Measurements from ENCODE around the gene NXN. TPM values are rescaled to one million over a fixed set of nuclear protein-coding genes. Genes with fewer than 3 reads are reported as not detected.
A peak's percentile ranks its signal among the peaks of the same experiment; 100 is the strongest.

NXN gene
- total RNA-seq, 4 donors from 2014 or later: 11.3 to 51.6 (median 31.8) TPM

- 44 to 55% methylated on average over 34 of the region's 34 CpGs for WGBS, 2 donors
- H3K4me3 ChIP-seq (ENCODE audit: low read depth, poor library complexity, severe bottlenecking): no peak overlapping the region
- TF ChIP-seq CTCF (IDR thresholded peaks at IDR 0.05) (no peak), POLR2A (IDR thresholded peaks at IDR 0.05) (no peak)
- intact Hi-C loops (cut with DNase I; ENCODE audit: low total_unique reads): no loop called here
- no peak for DNase-seq (ENCODE audit: low spot score in 2 of 2)
Observed at GRCh38 chr17:903691-904481, 75.7 kb downstream of the NXN start.

GRCh38 chr17:902463-902862 lies 77.1 kb downstream of the NXN start:
- no peak for DNase-seq (ENCODE audit: low spot score in 2 of 2)
- no peak overlapping the region for H3K4me3 ChIP-seq (ENCODE audit: low read depth, poor library complexity, severe bottlenecking)
- 72 to 73% methylated on average over 8 of the region's 8 CpGs for WGBS, 2 donors
- no peak for TF ChIP-seq POLR2A (IDR thresholded peaks at IDR 0.05)
- no peak for TF ChIP-seq CTCF (IDR thresholded peaks at IDR 0.05)
- intact Hi-C loops (cut with DNase I; ENCODE audit: low total_unique reads): no loop called here

- intact Hi-C loops (cut with DNase I; ENCODE audit: low total_unique reads): no loop called here
- 84 to 85% methylated on average over 21 of the region's 21 CpGs for WGBS, 2 donors
- no peak for DNase-seq (ENCODE audit: low spot score in 2 of 2)
- H3K4me3 ChIP-seq (ENCODE audit: low read depth, poor library complexity, severe bottlenecking): no peak overlapping the region
- TF ChIP-seq CTCF (IDR thresholded peaks at IDR 0.05): no peak
- no peak for TF ChIP-seq POLR2A (IDR thresholded peaks at IDR 0.05)
Observed at GRCh38 chr17:901964-902363, 77.6 kb downstream of the NXN start.

GRCh38 chr17:901191-901950 lies 78.2 kb downstream of the NXN start:
- TF ChIP-seq CTCF (IDR thresholded peaks at IDR 0.05) (no peak), POLR2A (IDR thresholded peaks at IDR 0.05) (no peak)
- WGBS, 2 donors: 36 to 41% methylated on average over 18 of the region's 18 CpGs
- intact Hi-C loops (cut with DNase I; ENCODE audit: low total_unique reads): no loop called here
- H3K4me3 ChIP-seq (ENCODE audit: low read depth, poor library complexity, severe bottlenecking): no peak overlapping the region
- peak; percentile 85 to 92 for DNase-seq (ENCODE audit: low spot score in 2 of 2)

- 29 to 34% methylated on average over 5 of the region's 5 CpGs for WGBS, 2 donors
- H3K4me3 ChIP-seq (ENCODE audit: low read depth, poor library complexity, severe bottlenecking): no peak overlapping the region
- intact Hi-C loops (cut with DNase I; ENCODE audit: low total_unique reads): no loop called here
- no peak for DNase-seq (ENCODE audit: low spot score in 2 of 2)
- TF ChIP-seq CTCF (IDR thresholded peaks at IDR 0.05): no peak
- no peak for TF ChIP-seq POLR2A (IDR thresholded peaks at IDR 0.05)
Observed at GRCh38 chr17:900336-900934, 79.1 kb downstream of the NXN start.
